Loucy (cell line): ENCODE measurements around the gene XRCC4.
A peak's percentile ranks its signal among the peaks of the same experiment; 100 is the strongest.
"Not testable (repeated sequence)": the region's sequence is repeated elsewhere in the genome, so short reads cannot be mapped to it uniquely, and the experiment has no call there.

ENCODE experiments used
- H2AFZ ChIP-seq: fragments of 200-600 bp; sonication (generic); 2 replicates; pipeline ENCODE4 v1.6.0; 2016; ENCODE audit warnings: antibody characterized with exemption, mild to moderate bottlenecking, low read length, moderate library complexity
- H3F3A ChIP-seq: fragments of 200-600 bp; 2 replicates; pipeline ENCODE4 v1.6.0; 2016; ENCODE audit warnings: antibody characterized with exemption, low read depth, mild to moderate bottlenecking
- H3K27me3 ChIP-seq: fragments of 200-600 bp; sonication (generic); 2 replicates; pipeline ENCODE4 v1.6.1; 2014; ENCODE audit warnings: low read length, mild to moderate bottlenecking; ENCODE audit not compliant: insufficient read depth, poor library complexity, severe bottlenecking
- H3K36me3 ChIP-seq: fragments of 200-600 bp; sonication (generic); 2 replicates; pipeline ENCODE4 v1.6.1; 2016; ENCODE audit warnings: low read length; ENCODE audit not compliant: insufficient read depth
- H3K4me1 ChIP-seq: fragments of 200-600 bp; sonication (generic); 2 replicates; pipeline ENCODE4 v1.5.1; 2014; ENCODE audit warnings: low read length, mild to moderate bottlenecking; ENCODE audit not compliant: insufficient read depth, poor library complexity, severe bottlenecking
- H3K4me2 ChIP-seq: fragments of 200-600 bp; sonication (generic); 2 replicates; pipeline ENCODE4 v1.6.0; 2014; ENCODE audit warnings: antibody characterized with exemption, low read length, low read depth, mild to moderate bottlenecking; ENCODE audit not compliant: poor library complexity, severe bottlenecking
- H3K4me3 ChIP-seq: fragments of 200-600 bp; sonication (generic); 2 replicates; pipeline ENCODE4 v1.5.1; 2014; ENCODE audit warnings: low read length, mild to moderate bottlenecking, mixed read lengths; ENCODE audit not compliant: poor library complexity, severe bottlenecking
- H3K79me2 ChIP-seq: fragments of 200-600 bp; sonication (generic); 2 replicates; pipeline ENCODE4 v1.6.1; 2014; ENCODE audit warnings: low read length; ENCODE audit not compliant: insufficient read depth
- H3K9ac ChIP-seq: fragments of 200-600 bp; sonication (generic); 2 replicates; pipeline ENCODE4 v1.6.0; 2014; ENCODE audit warnings: mild to moderate bottlenecking, low read depth, low read length, moderate library complexity; ENCODE audit not compliant: poor library complexity, severe bottlenecking
- H3K9me2 ChIP-seq: fragments of 200-600 bp; sonication (generic); replicated peaks from 2 replicates; pipeline ENCODE4 v1.6.1; 2016; ENCODE audit warnings: low read depth, low read length, mixed read lengths
- H3K9me3 ChIP-seq: fragments of 200-600 bp; sonication (generic); 2 replicates; pipeline ENCODE4 v1.6.1; 2014; ENCODE audit warnings: mild to moderate bottlenecking, antibody characterized with exemption, low read length, low read depth; ENCODE audit not compliant: insufficient read depth
- H4K20me1 ChIP-seq: fragments of 200-600 bp; sonication (generic); 2 replicates; pipeline ENCODE4 v1.6.0; 2014; ENCODE audit warnings: antibody characterized with exemption, low read length, mild to moderate bottlenecking; ENCODE audit not compliant: insufficient read depth, poor library complexity, severe bottlenecking
- EZH2phosphoT487 ChIP-seq: fragments of 200-600 bp; IDR thresholded peaks from 2 replicates; pipeline ENCODE4 v1.6.1; 2018; ENCODE audit warnings: antibody characterized with exemption, mild to moderate bottlenecking, moderate library complexity, borderline replicate concordance
- TF ChIP-seq, protein P1 (sequence below): fragments of 200-600 bp; sonication (generic); conservative IDR thresholded peaks from 2 replicates; pipeline ENCODE4 v1.5.1; 2014; ENCODE audit warnings: mild to moderate bottlenecking, antibody characterized with exemption, low read length

Gene XRCC4

DNA sequence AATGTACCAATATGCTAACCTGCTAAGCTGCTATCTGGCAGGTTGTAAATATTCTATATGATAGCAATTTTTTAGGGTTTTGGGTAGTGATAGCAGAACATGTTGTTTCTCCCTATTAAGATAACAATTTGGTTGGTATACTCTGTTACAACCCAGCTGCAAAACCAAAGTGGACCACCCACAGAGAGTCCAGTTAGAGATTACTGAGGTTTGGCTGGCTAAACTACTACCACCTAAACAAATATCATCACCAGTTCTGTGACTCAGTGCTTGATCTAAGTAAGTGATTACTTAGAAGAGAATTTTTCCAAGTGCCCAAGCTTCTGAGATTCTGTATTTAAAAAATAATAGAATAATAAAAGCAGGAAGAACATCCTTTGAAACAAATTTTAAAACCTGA is 72.3 kb downstream of the XRCC4 start:
- no peak for TF ChIP-seq EZH2phosphoT487
- TF ChIP-seq, protein P1, sequence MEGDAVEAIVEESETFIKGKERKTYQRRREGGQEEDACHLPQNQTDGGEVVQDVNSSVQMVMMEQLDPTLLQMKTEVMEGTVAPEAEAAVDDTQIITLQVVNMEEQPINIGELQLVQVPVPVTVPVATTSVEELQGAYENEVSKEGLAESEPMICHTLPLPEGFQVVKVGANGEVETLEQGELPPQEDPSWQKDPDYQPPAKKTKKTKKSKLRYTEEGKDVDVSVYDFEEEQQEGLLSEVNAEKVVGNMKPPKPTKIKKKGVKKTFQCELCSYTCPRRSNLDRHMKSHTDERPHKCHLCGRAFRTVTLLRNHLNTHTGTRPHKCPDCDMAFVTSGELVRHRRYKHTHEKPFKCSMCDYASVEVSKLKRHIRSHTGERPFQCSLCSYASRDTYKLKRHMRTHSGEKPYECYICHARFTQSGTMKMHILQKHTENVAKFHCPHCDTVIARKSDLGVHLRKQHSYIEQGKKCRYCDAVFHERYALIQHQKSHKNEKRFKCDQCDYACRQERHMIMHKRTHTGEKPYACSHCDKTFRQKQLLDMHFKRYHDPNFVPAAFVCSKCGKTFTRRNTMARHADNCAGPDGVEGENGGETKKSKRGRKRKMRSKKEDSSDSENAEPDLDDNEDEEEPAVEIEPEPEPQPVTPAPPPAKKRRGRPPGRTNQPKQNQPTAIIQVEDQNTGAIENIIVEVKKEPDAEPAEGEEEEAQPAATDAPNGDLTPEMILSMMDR: no peak
- H3K36me3 ChIP-seq: no peaks in the 10 kb centered on the region

DNA sequence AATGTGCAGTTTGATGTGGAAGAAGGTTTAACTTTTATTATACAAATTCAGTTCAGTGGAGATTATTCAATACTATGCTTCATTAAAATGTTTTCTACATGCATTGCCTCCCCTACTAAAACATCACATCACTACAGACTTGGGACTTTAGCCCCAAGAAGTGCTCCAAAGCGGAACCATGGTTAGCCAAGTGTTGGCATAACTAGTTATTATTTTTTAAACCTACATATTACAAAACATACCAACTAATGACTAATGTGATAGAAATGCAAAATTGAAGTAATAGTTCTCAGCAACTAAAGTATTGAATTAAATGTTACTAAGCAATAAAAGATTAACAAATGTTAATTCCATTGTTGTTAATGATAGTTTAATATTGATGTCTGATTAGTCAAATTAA is 74.5 kb downstream of the XRCC4 start:
- Histone ChIP-seq H2AFZ (no peak overlapping the region), H3K4me3 (no peak overlapping the region), H4K20me1 (no peaks in the 10 kb centered on the region), H3K4me1 (peaks cover 34% of the 10 kb centered on the region), H3F3A (no peaks in the 10 kb centered on the region; the same call in 1 of the 2 replicates), H3K9ac (no peak overlapping the region), H3K9me3 (no peaks in the 10 kb centered on the region), H3K79me2 (no peaks in the 10 kb centered on the region), H3K36me3 (no peaks in the 10 kb centered on the region), H3K4me2 (peak overlapping the region; percentile 23), H3K9me2 (no peaks in the 10 kb centered on the region), H3K27me3 (no peaks in the 10 kb centered on the region)
- TF ChIP-seq, protein P1: no peak
- TF ChIP-seq EZH2phosphoT487: no peak

More for the DNA sequence above, 72.3 kb downstream of the XRCC4 start:
- H3K27me3 ChIP-seq: no peaks in the 10 kb centered on the region
- no peaks in the 10 kb centered on the region for H3K9me2 ChIP-seq
- no peaks in the 10 kb centered on the region for H3K9me3 ChIP-seq
- no peaks in the 10 kb centered on the region; the same call in 1 of the 2 replicates for H3F3A ChIP-seq
- no peak overlapping the region for H3K4me3 ChIP-seq
- peaks cover 22% of the 10 kb centered on the region for H3K4me1 ChIP-seq
- H3K4me2 ChIP-seq: no peak overlapping the region
- H4K20me1 ChIP-seq: no peaks in the 10 kb centered on the region
- no peaks in the 10 kb centered on the region for H3K79me2 ChIP-seq
- no peak overlapping the region for H2AFZ ChIP-seq
- H3K9ac ChIP-seq: no peak overlapping the region

DNA sequence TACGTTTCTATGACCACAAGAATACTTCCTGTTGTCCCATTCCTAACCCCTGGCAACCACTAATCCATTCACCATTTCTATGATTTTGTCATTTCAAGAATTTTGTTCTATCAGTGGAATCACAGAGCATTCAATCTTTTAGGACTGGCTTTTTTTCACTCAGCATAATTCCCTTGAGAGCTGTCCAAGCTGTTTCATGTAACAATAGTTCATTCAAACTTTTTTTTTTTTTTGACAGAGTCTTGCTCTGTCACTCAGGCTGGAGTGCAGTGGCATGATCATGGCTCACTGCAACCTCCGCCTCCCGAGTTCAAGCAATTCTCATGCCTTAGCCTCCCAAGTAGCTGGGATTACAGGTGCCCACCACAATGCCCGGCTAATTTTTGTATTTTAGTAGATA is 75.6 kb downstream of the XRCC4 start:
- not testable (repeated sequence) for H3K36me3 ChIP-seq, H3K27me3 ChIP-seq, H3F3A ChIP-seq

DNA sequence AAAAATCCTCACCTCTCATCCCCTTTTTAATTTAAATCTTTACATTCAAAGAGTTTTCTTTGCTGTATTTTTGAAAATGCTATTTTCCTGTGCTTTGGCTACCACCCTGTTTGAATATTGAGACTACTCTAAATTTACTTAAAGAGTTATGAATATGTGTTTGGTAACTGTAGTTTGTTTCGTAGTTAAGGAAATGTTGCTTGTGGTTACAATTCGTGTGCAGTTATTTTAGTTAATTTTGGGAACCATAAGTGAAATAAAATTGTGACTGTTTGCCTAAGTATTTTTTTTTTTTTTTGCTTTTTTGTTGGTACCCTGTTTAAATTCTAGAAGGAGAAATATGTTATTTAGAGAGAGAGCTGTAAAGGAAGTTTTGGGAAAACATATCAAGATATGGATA is 78.7 kb downstream of the XRCC4 start:
- Histone ChIP-seq H3F3A (no peaks in the 10 kb centered on the region; the same call in 1 of the 2 replicates), H3K9me3 (no peaks in the 10 kb centered on the region), H3K4me3 (no peak overlapping the region), H3K36me3 (no peaks in the 10 kb centered on the region), H3K27me3 (no peaks in the 10 kb centered on the region), H4K20me1 (no peaks in the 10 kb centered on the region), H2AFZ (no peak overlapping the region), H3K79me2 (no peaks in the 10 kb centered on the region), H3K4me1 (peaks cover 31% of the 10 kb centered on the region), H3K9ac (no peak overlapping the region), H3K9me2 (no peaks in the 10 kb centered on the region), H3K4me2 (no peak overlapping the region)
- TF ChIP-seq, protein P1: no peak
- no peak for TF ChIP-seq EZH2phosphoT487

More for the DNA sequence above, 75.6 kb downstream of the XRCC4 start:
- not testable (repeated sequence) for H4K20me1 ChIP-seq, H3K79me2 ChIP-seq, H3K9ac ChIP-seq, H2AFZ ChIP-seq, H3K4me2 ChIP-seq, H3K9me3 ChIP-seq, H3K4me3 ChIP-seq, H3K9me2 ChIP-seq
- H3K4me1 ChIP-seq: peaks cover 39% of the 10 kb centered on the region
